HL-60 (cell line): ENCODE measurements around the gene ZCCHC24.

Source experiments
- POLR2AphosphoS5 ChIP-seq: IDR thresholded peaks from 2 replicates; pipeline ENCODE4 v1.6.1; 2012; ENCODE audit warnings: low read depth
- TF ChIP-seq, protein P1 (sequence below): IDR thresholded peaks from one replicate; pipeline ENCODE4 v1.5.1; 2011; ENCODE audit warnings: low read length, control low read depth, inconsistent platforms; ENCODE audit not compliant: insufficient read depth
- TF ChIP-seq, protein P2 (sequence below): IDR thresholded peaks from 2 replicates; pipeline ENCODE4 v1.6.1; 2012; ENCODE audit warnings: low read depth; ENCODE audit not compliant: insufficient replicate concordance

DNA sequence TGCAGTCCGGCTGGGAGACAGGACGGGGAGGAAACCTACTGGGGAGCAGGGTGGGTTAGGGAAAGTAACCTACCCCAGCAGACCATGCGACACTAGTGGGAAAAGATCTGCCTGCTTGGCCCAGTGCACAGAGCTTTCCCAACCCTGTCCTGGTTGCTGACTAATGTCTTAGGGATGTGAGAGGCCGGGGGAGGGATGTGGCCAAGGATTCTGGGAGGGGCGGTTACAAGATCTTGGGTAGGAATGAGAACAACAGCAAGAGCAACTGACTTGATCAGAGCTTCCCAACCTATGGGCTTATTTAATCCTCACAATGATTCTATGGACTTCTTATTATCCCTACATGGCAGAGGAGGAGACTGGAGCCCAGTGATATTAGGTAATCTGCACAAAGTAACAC is 42.9 kb upstream of the ZCCHC24 start:
- TF ChIP-seq, protein P1, sequence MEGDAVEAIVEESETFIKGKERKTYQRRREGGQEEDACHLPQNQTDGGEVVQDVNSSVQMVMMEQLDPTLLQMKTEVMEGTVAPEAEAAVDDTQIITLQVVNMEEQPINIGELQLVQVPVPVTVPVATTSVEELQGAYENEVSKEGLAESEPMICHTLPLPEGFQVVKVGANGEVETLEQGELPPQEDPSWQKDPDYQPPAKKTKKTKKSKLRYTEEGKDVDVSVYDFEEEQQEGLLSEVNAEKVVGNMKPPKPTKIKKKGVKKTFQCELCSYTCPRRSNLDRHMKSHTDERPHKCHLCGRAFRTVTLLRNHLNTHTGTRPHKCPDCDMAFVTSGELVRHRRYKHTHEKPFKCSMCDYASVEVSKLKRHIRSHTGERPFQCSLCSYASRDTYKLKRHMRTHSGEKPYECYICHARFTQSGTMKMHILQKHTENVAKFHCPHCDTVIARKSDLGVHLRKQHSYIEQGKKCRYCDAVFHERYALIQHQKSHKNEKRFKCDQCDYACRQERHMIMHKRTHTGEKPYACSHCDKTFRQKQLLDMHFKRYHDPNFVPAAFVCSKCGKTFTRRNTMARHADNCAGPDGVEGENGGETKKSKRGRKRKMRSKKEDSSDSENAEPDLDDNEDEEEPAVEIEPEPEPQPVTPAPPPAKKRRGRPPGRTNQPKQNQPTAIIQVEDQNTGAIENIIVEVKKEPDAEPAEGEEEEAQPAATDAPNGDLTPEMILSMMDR, result no peak
- no peak for TF ChIP-seq POLR2AphosphoS5
- TF ChIP-seq, protein P2, sequence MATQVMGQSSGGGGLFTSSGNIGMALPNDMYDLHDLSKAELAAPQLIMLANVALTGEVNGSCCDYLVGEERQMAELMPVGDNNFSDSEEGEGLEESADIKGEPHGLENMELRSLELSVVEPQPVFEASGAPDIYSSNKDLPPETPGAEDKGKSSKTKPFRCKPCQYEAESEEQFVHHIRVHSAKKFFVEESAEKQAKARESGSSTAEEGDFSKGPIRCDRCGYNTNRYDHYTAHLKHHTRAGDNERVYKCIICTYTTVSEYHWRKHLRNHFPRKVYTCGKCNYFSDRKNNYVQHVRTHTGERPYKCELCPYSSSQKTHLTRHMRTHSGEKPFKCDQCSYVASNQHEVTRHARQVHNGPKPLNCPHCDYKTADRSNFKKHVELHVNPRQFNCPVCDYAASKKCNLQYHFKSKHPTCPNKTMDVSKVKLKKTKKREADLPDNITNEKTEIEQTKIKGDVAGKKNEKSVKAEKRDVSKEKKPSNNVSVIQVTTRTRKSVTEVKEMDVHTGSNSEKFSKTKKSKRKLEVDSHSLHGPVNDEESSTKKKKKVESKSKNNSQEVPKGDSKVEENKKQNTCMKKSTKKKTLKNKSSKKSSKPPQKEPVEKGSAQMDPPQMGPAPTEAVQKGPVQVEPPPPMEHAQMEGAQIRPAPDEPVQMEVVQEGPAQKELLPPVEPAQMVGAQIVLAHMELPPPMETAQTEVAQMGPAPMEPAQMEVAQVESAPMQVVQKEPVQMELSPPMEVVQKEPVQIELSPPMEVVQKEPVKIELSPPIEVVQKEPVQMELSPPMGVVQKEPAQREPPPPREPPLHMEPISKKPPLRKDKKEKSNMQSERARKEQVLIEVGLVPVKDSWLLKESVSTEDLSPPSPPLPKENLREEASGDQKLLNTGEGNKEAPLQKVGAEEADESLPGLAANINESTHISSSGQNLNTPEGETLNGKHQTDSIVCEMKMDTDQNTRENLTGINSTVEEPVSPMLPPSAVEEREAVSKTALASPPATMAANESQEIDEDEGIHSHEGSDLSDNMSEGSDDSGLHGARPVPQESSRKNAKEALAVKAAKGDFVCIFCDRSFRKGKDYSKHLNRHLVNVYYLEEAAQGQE, result no peak
